Mesodermal cell (in vitro differentiated cells): Measurements from ENCODE around the gene GK.

Source experiments
- H3K27ac ChIP-seq: 2 replicates; pipeline ENCODE4 v1.7.0; 2013; ENCODE audit warnings: mild to moderate bottlenecking, low read depth, low read length, moderate library complexity; ENCODE audit not compliant: severe bottlenecking
- H3K36me3 ChIP-seq: 2 replicates; pipeline ENCODE4 v1.7.1; 2013; ENCODE audit warnings: mild to moderate bottlenecking, low read length, moderate library complexity; ENCODE audit not compliant: control insufficient read depth, insufficient read depth
- H3K4me1 ChIP-seq: one replicate; pipeline ENCODE4 v1.7.1; 2013; ENCODE audit warnings: mild to moderate bottlenecking, low read length; ENCODE audit not compliant: insufficient read depth, control insufficient read depth, poor library complexity, severe bottlenecking
- H3K4me3 ChIP-seq: 2 replicates; pipeline ENCODE4 v1.7.0; 2013; ENCODE audit warnings: low read length, control low read depth, mild to moderate bottlenecking; ENCODE audit not compliant: insufficient read depth, poor library complexity, severe bottlenecking; ENCODE audit errors: extremely low read depth
- H3K9me3 ChIP-seq: 2 replicates; pipeline ENCODE4 v1.7.1; 2013; ENCODE audit warnings: mild to moderate bottlenecking, low read length, moderate library complexity; ENCODE audit not compliant: control insufficient read depth
- WGBS, 2 experiments: methylation state at CpG; one replicate each; pipeline ENCODE4 v1.1.5; 2013; ENCODE audit warnings: missing lambda C conversion rate in 2 of 2; ENCODE audit not compliant: insufficient coverage in 2 of 2; 5-methylcytosine and 5-hydroxymethylcytosine counted together

The GK gene

DNA sequence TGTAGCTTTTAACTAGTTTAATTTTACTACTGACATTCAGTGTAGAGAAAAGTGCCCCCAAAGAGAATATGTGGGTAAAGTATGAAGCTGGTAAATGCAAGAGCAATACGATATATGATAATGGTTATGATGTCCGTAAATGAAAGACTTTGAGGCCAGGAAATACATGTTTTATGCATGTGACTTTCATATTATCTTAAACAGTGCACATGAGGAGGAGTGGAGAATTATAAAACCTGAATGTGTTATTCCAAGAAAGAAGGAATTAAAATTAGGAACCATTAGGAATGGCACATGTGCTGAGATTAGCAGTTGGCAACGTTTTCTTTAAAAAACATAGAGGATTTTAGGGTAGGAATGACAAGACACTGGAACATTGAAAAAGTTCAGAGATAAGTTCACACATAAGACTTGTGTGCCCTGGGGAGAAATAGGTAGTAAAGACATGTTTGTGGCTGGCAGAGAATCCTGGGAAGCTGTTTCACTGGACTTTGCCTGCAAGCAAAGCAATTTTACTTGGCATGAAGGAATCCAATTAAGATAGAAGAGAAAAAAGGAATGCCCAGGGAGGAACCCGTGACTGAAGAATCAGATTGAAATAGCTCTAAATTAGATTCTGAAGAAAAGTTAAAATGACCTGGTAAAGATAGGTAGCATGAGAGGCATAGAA lies 20.0 kb downstream of the GK start:
- Histone ChIP-seq H3K36me3 (no peaks in the 10 kb centered on the region), H3K27ac (no peak overlapping the region), H3K9me3 (no peaks in the 10 kb centered on the region), H3K4me1 (no peaks in the 10 kb centered on the region), H3K4me3 (no peak overlapping the region)
- WGBS, 2 experiments: 70 to 71% methylated on average over 1 to 2 of the region's 4 CpGs

GRCh38 chrX:30673884-30674598 lies 20.8 kb downstream of the GK start:
- Histone ChIP-seq H3K4me1 (no peaks in the 10 kb centered on the region), H3K9me3 (no peaks in the 10 kb centered on the region), H3K36me3 (no peaks in the 10 kb centered on the region), H3K27ac (no peak overlapping the region), H3K4me3 (no peak overlapping the region)
- WGBS, 2 experiments: 83% methylated on average over 1 of the region's 2 CpGs; no CpG with 5 or more reads in 1 of the 2 experiments

GRCh38 chrX:30674799-30675198 lies 21.6 kb downstream of the GK start:
- Histone ChIP-seq H3K27ac (no peak overlapping the region), H3K36me3 (no peaks in the 10 kb centered on the region), H3K9me3 (no peaks in the 10 kb centered on the region), H3K4me3 (no peak overlapping the region), H3K4me1 (no peaks in the 10 kb centered on the region)
- 100% methylated on average over 1 of the region's 3 CpGs; no CpG with 5 or more reads in 1 of the 2 experiments for WGBS, 2 experiments

DNA sequence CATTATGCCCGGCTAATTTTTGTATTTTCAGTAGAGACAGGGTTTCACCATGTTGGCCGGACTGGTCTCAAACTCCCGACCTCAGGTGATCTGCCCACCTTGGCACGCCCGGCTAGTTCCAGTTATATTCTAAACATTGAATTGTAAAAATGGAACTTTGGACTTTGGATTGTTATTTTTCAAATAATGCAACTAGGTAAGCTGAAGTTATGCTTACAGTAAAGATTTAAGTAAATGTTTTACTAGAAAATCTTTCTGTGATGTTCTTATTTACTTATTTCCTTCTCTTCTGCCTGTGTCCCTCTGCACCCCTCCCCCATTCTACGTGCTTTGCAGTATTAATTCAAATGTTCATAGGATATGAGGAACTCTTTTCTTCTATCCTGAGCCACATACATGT lies 26.1 kb downstream of the GK start:
- 80 to 100% methylated on average over 1 of the region's 6 CpGs for WGBS, 2 experiments
- H3K9me3 ChIP-seq: no peaks in the 10 kb centered on the region
- no peaks in the 10 kb centered on the region for H3K36me3 ChIP-seq
- H3K4me1 ChIP-seq: no peaks in the 10 kb centered on the region
- no peak overlapping the region for H3K4me3 ChIP-seq
- H3K27ac ChIP-seq: no peak overlapping the region

- 83 to 100% methylated on average over 1 of the region's 1 CpG for WGBS, 2 experiments
- H3K27ac ChIP-seq: no peak overlapping the region
Observed at GRCh38 chrX:30680618-30681017, 27.4 kb downstream of the GK start.

DNA sequence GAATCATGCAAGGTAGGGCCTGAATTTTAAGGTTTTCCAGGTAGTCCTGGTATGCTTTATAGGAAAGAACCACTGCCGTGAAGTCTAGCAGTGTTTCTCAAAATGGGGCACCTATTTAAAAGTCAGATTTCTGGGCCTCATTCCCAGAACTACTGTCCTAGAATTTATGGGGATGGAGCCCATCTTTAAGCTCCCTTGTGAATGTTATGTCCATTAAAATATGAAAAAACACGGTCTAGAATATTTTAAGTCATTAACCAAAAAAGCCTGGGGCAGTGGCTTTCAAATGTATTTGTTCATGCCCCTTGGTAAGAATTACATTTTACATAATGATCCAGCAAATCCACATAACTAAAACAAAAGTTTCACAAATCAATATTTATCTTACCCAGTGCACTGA lies 35.4 kb downstream of the GK start:
- no peak overlapping the region for H3K4me3 ChIP-seq
- no peaks in the 10 kb centered on the region for H3K36me3 ChIP-seq
- no CpG with 5 or more reads among the region's 2 CpGs for WGBS, 2 experiments
- H3K9me3 ChIP-seq: no peaks in the 10 kb centered on the region
- no peaks in the 10 kb centered on the region for H3K4me1 ChIP-seq
- no peak overlapping the region for H3K27ac ChIP-seq

More at GRCh38 chrX:30680618-30681017, 27.4 kb downstream of the GK start:
- no peaks in the 10 kb centered on the region for H3K36me3 ChIP-seq
- H3K4me3 ChIP-seq: no peak overlapping the region
- H3K9me3 ChIP-seq: no peaks in the 10 kb centered on the region
- no peaks in the 10 kb centered on the region for H3K4me1 ChIP-seq

DNA sequence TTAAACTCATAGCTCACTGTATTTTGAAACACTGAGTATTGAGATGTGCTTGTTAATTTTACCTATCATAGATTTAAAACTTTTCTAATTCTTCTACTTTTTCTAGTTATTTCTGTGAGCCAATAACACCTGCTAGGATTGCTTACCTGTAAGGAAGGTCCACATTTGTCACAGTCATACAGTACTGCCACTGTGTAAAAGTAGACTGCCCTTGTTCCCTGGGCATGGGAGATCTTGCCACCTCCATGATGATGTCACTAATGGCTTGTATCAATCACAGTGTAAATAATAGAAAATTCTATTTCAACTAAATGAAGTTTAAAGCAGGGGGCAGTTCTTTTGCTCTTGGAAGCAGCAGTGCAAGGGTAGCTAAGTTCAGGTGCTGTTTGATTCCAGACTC lies 35.9 kb downstream of the GK start:
- Histone ChIP-seq H3K9me3 (no peaks in the 10 kb centered on the region), H3K4me1 (no peaks in the 10 kb centered on the region), H3K27ac (no peak overlapping the region), H3K36me3 (no peaks in the 10 kb centered on the region), H3K4me3 (no peak overlapping the region)

DNA sequence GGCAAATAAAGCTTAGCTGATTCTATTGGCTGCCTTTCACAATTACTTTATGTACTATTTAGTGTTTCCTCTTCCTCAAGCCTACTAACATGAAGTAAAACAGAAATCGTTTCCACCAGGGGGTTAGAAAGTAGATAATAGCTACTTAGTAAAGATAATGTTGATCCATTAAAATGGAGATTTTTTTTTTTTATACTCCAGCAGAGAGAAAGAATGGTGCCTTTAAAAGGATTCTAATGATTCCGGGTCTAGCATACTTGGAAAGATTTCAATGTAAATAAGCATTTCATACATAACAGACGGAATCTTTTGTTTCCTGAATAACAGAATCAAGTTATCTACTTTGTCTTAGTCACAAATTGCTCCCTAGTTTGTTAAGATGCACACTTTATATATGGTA lies 37.1 kb downstream of the GK start:
- no CpG with 5 or more reads among the region's 3 CpGs for WGBS, 2 experiments
- no peaks in the 10 kb centered on the region for H3K36me3 ChIP-seq
- H3K9me3 ChIP-seq: no peaks in the 10 kb centered on the region
- H3K4me1 ChIP-seq: no peaks in the 10 kb centered on the region
- H3K4me3 ChIP-seq: no peak overlapping the region
- no peak overlapping the region for H3K27ac ChIP-seq

DNA sequence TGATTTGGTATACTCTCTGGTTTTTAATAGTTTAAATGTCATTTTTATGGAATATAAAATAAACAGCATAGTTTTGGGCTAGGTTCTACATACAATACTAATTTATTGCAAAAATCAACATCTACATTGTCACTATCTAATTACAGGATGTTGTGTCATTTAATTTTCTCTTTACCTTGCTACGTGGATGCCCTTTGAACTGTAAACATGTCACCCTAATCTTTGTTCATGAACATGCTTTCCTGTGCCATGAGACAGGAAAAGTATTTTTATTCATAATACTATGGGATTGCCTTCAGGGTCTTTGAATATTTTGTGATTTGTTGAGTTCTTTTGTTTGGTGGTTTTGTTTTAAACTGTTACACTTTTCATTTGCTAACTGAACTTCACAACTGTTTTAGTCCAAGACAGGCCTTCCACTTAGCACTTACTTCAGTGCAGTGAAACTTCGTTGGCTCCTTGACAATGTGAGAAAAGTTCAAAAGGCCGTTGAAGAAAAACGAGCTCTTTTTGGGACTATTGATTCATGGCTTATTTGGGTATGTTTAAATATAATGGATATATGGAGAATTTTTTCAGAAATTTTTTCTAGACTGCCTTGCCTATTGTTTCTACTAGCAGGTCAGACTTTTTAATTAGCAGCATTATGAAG lies 40.9 kb downstream of the GK start:
- no CpG with 5 or more reads among the region's 4 CpGs for WGBS, 2 experiments
- H3K4me3 ChIP-seq: no peak overlapping the region
- no peaks in the 10 kb centered on the region for H3K4me1 ChIP-seq
- no peak overlapping the region for H3K27ac ChIP-seq
- H3K9me3 ChIP-seq: no peaks in the 10 kb centered on the region
- no peaks in the 10 kb centered on the region for H3K36me3 ChIP-seq

DNA sequence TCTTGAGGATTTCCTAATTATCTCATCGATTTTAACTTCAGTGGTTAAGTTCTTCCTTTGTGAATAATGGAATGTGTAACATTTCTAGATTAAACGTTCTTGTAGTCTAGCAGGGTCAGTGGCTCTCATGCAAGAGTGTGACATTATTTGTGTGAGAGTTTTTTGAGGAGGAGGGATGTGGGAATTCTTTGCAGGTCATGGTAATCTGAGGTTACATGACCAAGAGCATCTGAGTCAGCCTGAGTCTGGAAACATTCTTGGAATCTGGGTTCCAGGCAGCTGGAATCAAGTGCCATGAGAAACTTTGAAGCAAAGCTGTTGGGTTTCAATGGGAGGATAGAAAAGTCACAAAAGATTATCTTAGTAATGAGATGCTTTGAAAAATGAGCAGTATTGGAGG lies 49.5 kb downstream of the GK start:
- WGBS, 2 experiments: 67% methylated on average over 1 of the region's 2 CpGs; no CpG with 5 or more reads in 1 of the 2 experiments
- H3K4me1 ChIP-seq: no peaks in the 10 kb centered on the region
- no peak overlapping the region for H3K27ac ChIP-seq
- no peak overlapping the region for H3K4me3 ChIP-seq
- no peaks in the 10 kb centered on the region for H3K36me3 ChIP-seq
- no peaks in the 10 kb centered on the region for H3K9me3 ChIP-seq
